ENCODE measurements around the gene COL5A1.

The COL5A1 gene

GRCh38 chr9:134626571-134627416, 14.8 kb upstream of the COL5A1 start:
- H3K4me2 ChIP-seq (ENCODE audit: insufficient read depth, low read length), result no peak overlapping the region
- DNase-seq (no peak), ATAC-seq (ENCODE audit: insufficient read depth, low read depth) (no peak)
- H3K27ac ChIP-seq (ENCODE audit: low read length), result no peak overlapping the region
- H3K27me3 ChIP-seq (ENCODE audit: insufficient read depth, low read length, poor library complexity), result peaks cover 9% of the 10 kb centered on the region
- H3K4me1 ChIP-seq (ENCODE audit: insufficient read depth, low read length), result no peaks in the 10 kb centered on the region
- no peaks in the 10 kb centered on the region for H3K9me3 ChIP-seq (ENCODE audit: insufficient read depth, low read length, severe bottlenecking)
- no peak overlapping the region for H3K4me3 ChIP-seq (ENCODE audit: low read depth in 1 of 2, low read length in 2 of 2)
- H3K36me3 ChIP-seq (ENCODE audit: insufficient read depth, low read length), result no peaks in the 10 kb centered on the region
- H4K20me1 ChIP-seq (ENCODE audit: insufficient read depth, low read length), result no peaks in the 10 kb centered on the region
- TF ChIP-seq EZH2 (IDR thresholded peaks at IDR 0.05; ENCODE audit: borderline replicate concordance, low read depth, low read length, severe bottlenecking), result no peak
- TF ChIP-seq CTCF (IDR thresholded peaks at IDR 0.05; ENCODE audit: borderline replicate concordance, extremely low read depth, low read length, poor library complexity, severe bottlenecking), result no peak
- H3K79me2 ChIP-seq (ENCODE audit: insufficient read depth, low read length), result no peaks in the 10 kb centered on the region
- H2AFZ ChIP-seq (ENCODE audit: low read depth, low read length), result no peak overlapping the region
- H3K9ac ChIP-seq (ENCODE audit: low read depth, low read length), result no peak overlapping the region

- Histone ChIP-seq H3K79me2 (ENCODE audit: insufficient read depth, low read length) (no peaks in the 10 kb centered on the region), H3K9me3 (ENCODE audit: insufficient read depth, low read length, severe bottlenecking) (no peaks in the 10 kb centered on the region), H3K9ac (ENCODE audit: low read depth, low read length) (no peak overlapping the region), H4K20me1 (ENCODE audit: insufficient read depth, low read length) (no peaks in the 10 kb centered on the region), H3K4me1 (ENCODE audit: insufficient read depth, low read length) (no peaks in the 10 kb centered on the region), H3K4me2 (ENCODE audit: insufficient read depth, low read length) (no peak overlapping the region), H2AFZ (ENCODE audit: low read depth, low read length) (no peak overlapping the region), H3K36me3 (ENCODE audit: insufficient read depth, low read length) (no peaks in the 10 kb centered on the region), H3K4me3 (ENCODE audit: low read depth in 1 of 2, low read length in 2 of 2) (no peak overlapping the region), H3K27me3 (ENCODE audit: insufficient read depth, low read length, poor library complexity) (peaks cover 9% of the 10 kb centered on the region), H3K27ac (ENCODE audit: low read length) (no peak overlapping the region)
- no peak for TF ChIP-seq EZH2 (IDR thresholded peaks at IDR 0.05; ENCODE audit: borderline replicate concordance, low read depth, low read length, severe bottlenecking)
- TF ChIP-seq CTCF (IDR thresholded peaks at IDR 0.05; ENCODE audit: borderline replicate concordance, extremely low read depth, low read length, poor library complexity, severe bottlenecking), result no peak
- DNase-seq (no peak), ATAC-seq (ENCODE audit: insufficient read depth, low read depth) (no peak)
Measured at GRCh38 chr9:134627417-134628353, 13.9 kb upstream of the COL5A1 start.

GRCh38 chr9:134628354-134628736, 13.3 kb upstream of the COL5A1 start:
- Histone ChIP-seq H4K20me1 (ENCODE audit: insufficient read depth, low read length) (no peaks in the 10 kb centered on the region), H3K4me1 (ENCODE audit: insufficient read depth, low read length) (no peaks in the 10 kb centered on the region), H3K27me3 (ENCODE audit: insufficient read depth, low read length, poor library complexity) (peaks cover 9% of the 10 kb centered on the region), H3K36me3 (ENCODE audit: insufficient read depth, low read length) (no peaks in the 10 kb centered on the region), H2AFZ (ENCODE audit: low read depth, low read length) (no peak overlapping the region), H3K79me2 (ENCODE audit: insufficient read depth, low read length) (no peaks in the 10 kb centered on the region), H3K4me3 (ENCODE audit: low read depth in 1 of 2, low read length in 2 of 2) (no peak overlapping the region), H3K27ac (ENCODE audit: low read length) (no peak overlapping the region), H3K4me2 (ENCODE audit: insufficient read depth, low read length) (no peak overlapping the region), H3K9me3 (ENCODE audit: insufficient read depth, low read length, severe bottlenecking) (no peaks in the 10 kb centered on the region), H3K9ac (ENCODE audit: low read depth, low read length) (no peak overlapping the region)
- no peak for TF ChIP-seq EZH2 (IDR thresholded peaks at IDR 0.05; ENCODE audit: borderline replicate concordance, low read depth, low read length, severe bottlenecking)
- ATAC-seq (ENCODE audit: insufficient read depth, low read depth), result no peak
- no peak for DNase-seq

All from DND-41 (cell line).